K562 (cell line): ENCODE results near the gene ST6GALNAC3. TPM values are rescaled to one million over a fixed set of nuclear protein-coding genes. Genes with fewer than 3 reads are reported as not detected.

Experiments used
- ATAC-seq: fragments of 200-7000 bp; cut with Tn5 transposase; 3 replicates; pipeline ENCODE4 v1.9.1; 2020; ENCODE audit warnings: moderate library complexity
- BruUV-seq: library from RNA; stranded (reverse); fragments of 400-500 nt; replicated peaks from 2 replicates; lab custom pipeline; 2021; lab: Mats Ljungman, UMichigan
- CTCF ChIA-PET: fragments of 300-600 bp; formaldehyde crosslinking; extraction: SDS; loops from one replicate; lab custom pipeline; 2021; ENCODE audit warnings: low intra/inter-chr PET ratio; lab: Yijun Ruan, JAX
- POLR2A ChIA-PET: fragments of 300-600, 350-650 bp; sonication (Branson Sonifier 250); formaldehyde crosslinking; extraction: SDS; loops from one replicate; lab custom pipeline; 2021; ENCODE audit warnings: antibody characterized with exemption, inconsistent platforms; lab: Yijun Ruan, JAX
- DNase-seq, 4 experiments: peaks; one replicate each; pipeline versions ENCODE4 v3.0.0 to v3.0.0-alpha.2; 2011 to 2018; ENCODE audit warnings: low spot score in 3 of 4, mixed read lengths in 3 of 4; ENCODE audit errors: extremely low read depth in 1 of 4
- FAIRE-seq: peaks from 2 replicates; lab custom pipeline; 2011; peaks lifted over from hg19 to GRCh38; lab: Jason Lieb, UNC
- H2AFZ ChIP-seq: 2 replicates; pipeline ENCODE4 v1.6.0; 2011; ENCODE audit warnings: low read depth, low read length, control low read depth, inconsistent platforms
- H3K27ac ChIP-seq: fragments of 200-600 bp; 3 replicates; pipeline ENCODE4 v1.8.0; 2011; ENCODE audit warnings: low read depth, mild to moderate bottlenecking, control low read depth, inconsistent platforms, low read length, moderate library complexity, mixed read lengths; ENCODE audit errors: extremely low read depth
- H3K27me3 ChIP-seq, 2 experiments: fragments of 300-600 bp in 1 of 2; 2 replicates in 1 of 2; 3 replicates in 1 of 2; pipeline versions ENCODE4 v1.6.0 to v1.8.0; 2011; ENCODE audit warnings: inconsistent platforms in 2 of 2, low read length in 2 of 2, mild to moderate bottlenecking in 1 of 2, mixed read lengths in 1 of 2, moderate library complexity in 1 of 2; ENCODE audit not compliant: control insufficient read depth in 2 of 2, insufficient read depth in 2 of 2
- H3K36me3 ChIP-seq: fragments of 300-600 bp; 3 replicates; pipeline ENCODE4 v1.8.0; 2011; ENCODE audit warnings: mild to moderate bottlenecking, low read length, inconsistent platforms; ENCODE audit not compliant: control insufficient read depth, insufficient read depth
- H3K4me1 ChIP-seq, 2 experiments: fragments of 200-600 bp in 1 of 2; replicated peaks in 1 of 2; 2 replicates in 1 of 2; 3 replicates in 1 of 2; pipeline versions ENCODE4 v1.5.1 to v1.8.0; 2011; ENCODE audit warnings: inconsistent platforms in 2 of 2, low read length in 2 of 2, mild to moderate bottlenecking in 1 of 2, mixed read lengths in 1 of 2, moderate library complexity in 1 of 2; ENCODE audit not compliant: control insufficient read depth in 2 of 2, insufficient read depth in 2 of 2
- H3K4me2 ChIP-seq: 2 replicates; pipeline ENCODE4 v1.6.1; 2011; ENCODE audit warnings: low read length, control low read depth, inconsistent platforms, mixed read lengths; ENCODE audit not compliant: insufficient read depth
- H3K4me3 ChIP-seq: fragments of 200-600 bp; sonication (generic), shearing (Covaris generic); 2 replicates; pipeline ENCODE4 v1.5.1; 2016; ENCODE audit warnings: control low read depth, inconsistent platforms
- H3K79me2 ChIP-seq: fragments of 200-600 bp; 3 replicates; pipeline ENCODE4 v1.8.0; 2011; ENCODE audit warnings: low read length, inconsistent platforms; ENCODE audit not compliant: control insufficient read depth, insufficient read depth
- H3K9ac ChIP-seq, 2 experiments: 2 replicates each; pipeline versions ENCODE4 v1.6.0 to v1.6.1; 2011; ENCODE audit warnings: low read depth in 2 of 2, low read length in 2 of 2, control low read depth in 1 of 2, inconsistent platforms in 1 of 2, mild to moderate bottlenecking in 1 of 2, mixed read lengths in 1 of 2; ENCODE audit not compliant: insufficient read depth in 1 of 2
- H3K9me1 ChIP-seq: one replicate; pipeline ENCODE4 v1.6.0; 2011; ENCODE audit warnings: inconsistent platforms, mild to moderate bottlenecking, low read length, moderate library complexity; ENCODE audit not compliant: control insufficient read depth, insufficient read depth
- H3K9me3 ChIP-seq: replicated peaks from 2 replicates; pipeline ENCODE4 v1.5.1; 2011; ENCODE audit warnings: low read depth, low read length, inconsistent platforms; ENCODE audit not compliant: control insufficient read depth, insufficient read depth
- H4K20me1 ChIP-seq: replicated peaks from 2 replicates; pipeline ENCODE4 v1.6.1; 2011; ENCODE audit warnings: low read length, inconsistent platforms, mixed read lengths; ENCODE audit not compliant: control insufficient read depth, insufficient read depth
- ADNP ChIP-seq: fragments of 200-800 bp; sonication (Bioruptor generic); IDR thresholded peaks from 2 replicates; pipeline ENCODE4 v1.6.1; 2016; ENCODE audit warnings: missing genetic modification characterization, missing compliant biosample characterization
- ATF7 ChIP-seq: fragments of 450-650 bp; IDR thresholded peaks from 2 replicates; pipeline ENCODE4 v1.7.1; 2014; ENCODE audit warnings: mild to moderate bottlenecking, moderate library complexity
- CEBPB ChIP-seq: fragments of 450-650 bp; IDR thresholded peaks from 2 replicates; pipeline ENCODE4 v1.6.1; 2016; ENCODE audit warnings: missing genetic modification characterization, missing compliant biosample characterization
- ETV1 ChIP-seq: fragments of 450-650 bp; conservative IDR thresholded peaks from 2 replicates; pipeline ENCODE4 v1.6.1; 2016; ENCODE audit warnings: missing genetic modification characterization, control low read depth, low read depth, missing compliant biosample characterization
- FOXJ3 ChIP-seq: sonication (generic); formaldehyde crosslinking; IDR thresholded peaks from 2 replicates; pipeline ENCODE4 v1.4.0; 2020; ENCODE audit warnings: mild to moderate bottlenecking, missing genetic modification reagents
- GABPA ChIP-seq: fragments of 200-800 bp; sonication (Bioruptor generic); conservative IDR thresholded peaks from 2 replicates; pipeline ENCODE4 v1.6.1; 2016; ENCODE audit warnings: low read depth, missing genetic modification characterization, missing compliant biosample characterization
- HDAC3 ChIP-seq: fragments of 450-650 bp; IDR thresholded peaks from 2 replicates; pipeline ENCODE4 v1.6.1; 2018; ENCODE audit warnings: borderline replicate concordance, mild to moderate bottlenecking, moderate library complexity; ENCODE audit not compliant: partially characterized antibody
- MYNN ChIP-seq, 2 experiments: sonication (generic); formaldehyde crosslinking in 1 of 2; IDR thresholded peaks; 2 replicates each; pipeline versions ENCODE4 v1.5.0 to v1.6.1; 2016 to 2020; ENCODE audit warnings: antibody characterized with exemption in 1 of 2, missing genetic modification reagents in 1 of 2
- NCOA4 ChIP-seq: fragments of 450-650 bp; IDR thresholded peaks from 2 replicates; pipeline ENCODE4 v1.6.1; 2018; ENCODE audit warnings: mild to moderate bottlenecking; ENCODE audit not compliant: partially characterized antibody
- NEUROD1 ChIP-seq: fragments of 150-350 bp; IDR thresholded peaks from 2 replicates; pipeline ENCODE4 v1.6.1; 2014; ENCODE audit warnings: borderline replicate concordance, low read length, low read depth; ENCODE audit not compliant: partially characterized antibody
- PML ChIP-seq: IDR thresholded peaks from 2 replicates; pipeline ENCODE4 v1.6.1; 2012; ENCODE audit warnings: low read length, inconsistent platforms
- PTRF ChIP-seq: fragments of 450-650 bp; IDR thresholded peaks from 2 replicates; pipeline ENCODE4 v1.6.1; 2016; ENCODE audit warnings: mild to moderate bottlenecking, missing genetic modification characterization, missing compliant biosample characterization
- RBBP5 ChIP-seq: fragments of 200-600 bp; sonication (generic); IDR thresholded peaks from 2 replicates; pipeline ENCODE4 v1.6.1; 2012; ENCODE audit warnings: borderline replicate concordance, mild to moderate bottlenecking, low read length, control low read depth, inconsistent platforms; ENCODE audit not compliant: insufficient read depth, poor library complexity, severe bottlenecking
- RCOR1 ChIP-seq, 2 experiments: IDR thresholded peaks; 2 replicates each; pipeline ENCODE4 v1.6.1; 2012; ENCODE audit warnings: low read depth in 2 of 2, low read length in 2 of 2, borderline replicate concordance in 1 of 2, improper control_type of control experiment in 1 of 2
- SIN3A ChIP-seq, 2 experiments: fragments of 150-350 bp in 1 of 2; IDR thresholded peaks; 2 replicates each; pipeline ENCODE4 v1.6.1; 2011 to 2016; ENCODE audit warnings: borderline replicate concordance in 2 of 2, low read depth in 2 of 2, low read length in 2 of 2, mild to moderate bottlenecking in 2 of 2, moderate library complexity in 2 of 2; ENCODE audit not compliant: control insufficient read depth in 1 of 2
- SMARCA5 ChIP-seq: fragments of 450-650 bp; IDR thresholded peaks from 2 replicates; pipeline ENCODE4 v1.6.1; 2016
- TEAD1 ChIP-seq, 2 experiments: fragments of 450-650 bp in 1 of 2; sonication (generic) in 1 of 2; formaldehyde crosslinking; IDR thresholded peaks; 2 replicates each; pipeline versions ENCODE4 v1.4.0 to v1.8.0; 2020 to 2022; ENCODE audit warnings: mild to moderate bottlenecking in 2 of 2, missing genetic modification reagents in 1 of 2
- TEAD2 ChIP-seq: fragments of 450-650 bp; IDR thresholded peaks from 2 replicates; pipeline ENCODE4 v1.6.1; 2016; ENCODE audit warnings: missing genetic modification characterization, control low read depth, missing compliant biosample characterization
- ZFPM2 ChIP-seq: fragments of 250-450 bp; sonication (Bioruptor Pico); IDR thresholded peaks from 2 replicates; pipeline ENCODE4 v1.5.1; 2022; ENCODE audit warnings: mild to moderate bottlenecking
- ZNF124 ChIP-seq: sonication (generic); formaldehyde crosslinking; IDR thresholded peaks from 2 replicates; pipeline ENCODE4 v1.8.1; 2022; ENCODE audit warnings: missing genetic modification reagents
- ZNF239 ChIP-seq: fragments of 250-450 bp; sonication (Bioruptor Pico); IDR thresholded peaks from 2 replicates; pipeline ENCODE4 v1.4.0; 2020; ENCODE audit warnings: mild to moderate bottlenecking
- in situ Hi-C: fragments of 300-500 bp; cut with MboI; formaldehyde crosslinking; loops from 4 replicates; pipeline ENCODE4 v1.15.0; 2018; ENCODE audit warnings: inconsistent platforms, mixed read lengths
- intact Hi-C: fragments of 100-400 bp; cut with micrococcal nuclease; formaldehyde crosslinking; loops from 2 replicates; pipeline ENCODE4 v1.14.2; 2022
- polyA plus RNA-seq, 8 experiments: library from polyadenylated mRNA; depleted of rRNA in 4 of 8; stranded (reverse) in 5 of 8; unstranded in 3 of 8; fragments of >200 nt; fragmentation: Nextera tagmentation in 2 of 8; fragmentation: Illumina TruSeq in 1 of 8; extraction: Ambion mirVana in 2 of 8; extraction: Trizol in 1 of 8; gene quantifications; 2 replicates each; pipeline versions ENCODE4 v1.2.1 to v1.2.3, GENCODE V29; 2011 to 2014; ENCODE audit warnings: inconsistent platforms in 1 of 8, missing spikeins in 1 of 8
- total RNA-seq, 7 experiments: library from RNA; depleted of rRNA in 6 of 7; stranded (reverse); fragments of >200 nt in 6 of 7; fragmentation: Illumina TruSeq in 2 of 7; extraction: Trizol in 2 of 7; gene quantifications; 2 replicates each; pipeline versions ENCODE4 v1.2.1 to v1.2.3, GENCODE V29; 2011 to 2021; ENCODE audit warnings: low replicate concordance in 1 of 7
- TF ChIP-seq, protein P1 (sequence below): IDR thresholded peaks from 3 replicates; pipeline ENCODE4 v1.6.1; 2011; ENCODE audit warnings: borderline replicate concordance, mild to moderate bottlenecking; ENCODE audit not compliant: insufficient read length, insufficient read depth
- TF ChIP-seq, protein P2 (sequence below): fragments of 450-650 bp; IDR thresholded peaks from 2 replicates; pipeline ENCODE4 v1.6.1; 2016

The ST6GALNAC3 gene
- total and polyA plus RNA-seq, 9 of the 15 experiments (the other 6 are each of a cell fraction or from before 2014, with no cell fraction given), result 0.04 to 0.29 (median 0.18) TPM; not detected in 6

DNA sequence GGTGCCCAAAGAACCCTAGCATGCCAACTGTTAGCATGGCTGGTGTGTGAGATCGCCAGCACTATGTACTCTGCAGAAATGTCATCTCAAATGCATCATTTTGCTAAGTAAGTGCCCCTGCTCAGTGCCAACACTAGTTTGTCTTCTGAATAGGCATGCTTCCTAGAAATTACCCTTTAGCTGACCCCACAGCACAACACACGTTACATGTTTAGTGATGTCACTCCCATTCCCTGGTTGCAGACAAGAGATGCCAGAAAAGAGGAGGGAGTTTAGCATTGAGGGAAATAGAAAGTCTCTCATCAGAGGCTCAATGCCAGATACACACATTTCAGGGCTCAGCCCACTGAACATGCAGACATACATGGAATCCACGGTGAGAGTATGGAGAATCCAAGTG, 9.3 kb upstream of the ST6GALNAC3 start (continued):
- TF ChIP-seq MYNN (IDR thresholded peaks at IDR 0.05) (no peak), MYNN (CRISPR knock-in tag; IDR thresholded peaks at IDR 0.05) (no peak), PTRF (no peak), TEAD2 (tag) (no peak), HDAC3 (no peak), SIN3A (IDR thresholded peaks at IDR 0.05; ENCODE audit: borderline replicate concordance in 2 of 2, control insufficient read depth in 1 of 2, low read depth in 2 of 2, low read length in 2 of 2) (no peak), ZNF124 (CRISPR knock-in tag) (no peak), NEUROD1 (no peak), GABPA (tag) (no peak), ATF7 (no peak), RBBP5 (no peak), ADNP (tag) (no peak)

DNA sequence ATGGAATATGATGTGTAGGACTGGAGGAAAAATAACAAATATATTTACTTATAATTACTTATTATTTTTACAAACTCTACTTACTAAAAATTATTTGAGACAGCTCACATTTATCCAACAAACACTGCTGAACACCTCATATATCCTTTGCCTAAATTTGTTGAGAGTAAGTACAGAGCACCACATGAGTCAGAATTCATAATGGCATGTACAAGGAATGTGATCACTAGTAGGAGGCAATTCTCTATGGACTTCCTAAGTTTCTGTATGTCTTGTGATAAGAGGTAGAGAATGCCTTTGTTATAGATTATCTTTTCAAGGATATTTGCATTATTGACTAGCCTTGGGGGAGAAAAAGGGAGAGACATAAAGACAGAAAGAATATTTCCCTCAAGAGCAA, 8.2 kb upstream of the ST6GALNAC3 start:
- H3K79me2 ChIP-seq, result no peaks in the 10 kb centered on the region
- no peaks in the 10 kb centered on the region for H3K27me3 ChIP-seq
- H3K4me3 ChIP-seq, result no peak overlapping the region
- H3K36me3 ChIP-seq, result no peaks in the 10 kb centered on the region
- intact Hi-C loops, result no loop called here
- no peak overlapping the region for H3K4me2 ChIP-seq
- H3K9me1 ChIP-seq, result no peaks in the 10 kb centered on the region
- DNase-seq (no peak), ATAC-seq (no peak), FAIRE-seq (no peak)
- H3K27ac ChIP-seq, result no peak overlapping the region
- H3K4me1 ChIP-seq, result no peaks in the 10 kb centered on the region
- ChIA-PET POLR2A (no interaction called here), CTCF (no interaction called here)
- H4K20me1 ChIP-seq, result no peaks in the 10 kb centered on the region
- BruUV-seq, result no TSS peak
- no peaks in the 10 kb centered on the region for H3K9me3 ChIP-seq
- in situ Hi-C loops, result no loop called here
- no peak overlapping the region for H2AFZ ChIP-seq
- no peak overlapping the region for H3K9ac ChIP-seq
- TF ChIP-seq, protein P1, sequence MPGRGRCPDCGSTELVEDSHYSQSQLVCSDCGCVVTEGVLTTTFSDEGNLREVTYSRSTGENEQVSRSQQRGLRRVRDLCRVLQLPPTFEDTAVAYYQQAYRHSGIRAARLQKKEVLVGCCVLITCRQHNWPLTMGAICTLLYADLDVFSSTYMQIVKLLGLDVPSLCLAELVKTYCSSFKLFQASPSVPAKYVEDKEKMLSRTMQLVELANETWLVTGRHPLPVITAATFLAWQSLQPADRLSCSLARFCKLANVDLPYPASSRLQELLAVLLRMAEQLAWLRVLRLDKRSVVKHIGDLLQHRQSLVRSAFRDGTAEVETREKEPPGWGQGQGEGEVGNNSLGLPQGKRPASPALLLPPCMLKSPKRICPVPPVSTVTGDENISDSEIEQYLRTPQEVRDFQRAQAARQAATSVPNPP, result no peak
- TF ChIP-seq RCOR1 (IDR thresholded peaks at IDR 0.05; ENCODE audit: borderline replicate concordance in 1 of 2, low read depth in 2 of 2, low read length in 2 of 2), result no peak
- no peak for TF ChIP-seq ZNF239 (CRISPR knock-in tag)
- TF ChIP-seq ZFPM2 (CRISPR knock-in tag), result no peak
- no peak for TF ChIP-seq FOXJ3 (CRISPR knock-in tag)
- no peak for TF ChIP-seq NCOA4
- no peak for TF ChIP-seq ETV1 (tag)
- no peak for TF ChIP-seq SMARCA5
- no peak for TF ChIP-seq PML
- no peak for TF ChIP-seq CEBPB
- TF ChIP-seq, protein P2, sequence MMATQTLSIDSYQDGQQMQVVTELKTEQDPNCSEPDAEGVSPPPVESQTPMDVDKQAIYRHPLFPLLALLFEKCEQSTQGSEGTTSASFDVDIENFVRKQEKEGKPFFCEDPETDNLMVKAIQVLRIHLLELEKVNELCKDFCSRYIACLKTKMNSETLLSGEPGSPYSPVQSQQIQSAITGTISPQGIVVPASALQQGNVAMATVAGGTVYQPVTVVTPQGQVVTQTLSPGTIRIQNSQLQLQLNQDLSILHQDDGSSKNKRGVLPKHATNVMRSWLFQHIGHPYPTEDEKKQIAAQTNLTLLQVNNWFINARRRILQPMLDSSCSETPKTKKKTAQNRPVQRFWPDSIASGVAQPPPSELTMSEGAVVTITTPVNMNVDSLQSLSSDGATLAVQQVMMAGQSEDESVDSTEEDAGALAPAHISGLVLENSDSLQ, result no peak
- TF ChIP-seq TEAD1 (CRISPR knock-in tag; IDR thresholded peaks at IDR 0.05), result no peak
